Liver (tissue), 9 donors: ENCODE data around the gene SKAP1. TPM values are rescaled to one million over a fixed set of nuclear protein-coding genes. Genes with fewer than 3 reads are reported as not detected.

ENCODE experiments used
- DNase-seq: peaks from one replicate; pipeline ENCODE4 v3.0.0-alpha.2; 2017; ENCODE audit warnings: low spot score
- H3K27ac ChIP-seq, 2 donors: one replicate each; pipeline ENCODE4 v1.7.0; 2013; ENCODE audit warnings: inconsistent platforms in 2 of 2, low read length in 2 of 2, control low read depth in 1 of 2, low read depth in 1 of 2, mild to moderate bottlenecking in 1 of 2
- H3K27me3 ChIP-seq, 4 donors: one replicate each; pipeline versions ENCODE4 v1.6.1 to v1.7.0; 2013; ENCODE audit warnings: low read length in 3 of 4, inconsistent platforms in 1 of 4, mild to moderate bottlenecking in 1 of 4, moderate library complexity in 1 of 4; ENCODE audit not compliant: control insufficient read depth in 4 of 4, insufficient read depth in 4 of 4
- H3K36me3 ChIP-seq, 4 donors: one replicate each; pipeline versions ENCODE4 v1.6.1 to v1.7.0; 2013; ENCODE audit warnings: low read length in 3 of 4, mild to moderate bottlenecking in 3 of 4, low read depth in 1 of 4, moderate library complexity in 1 of 4; ENCODE audit not compliant: control insufficient read depth in 4 of 4, insufficient read depth in 3 of 4
- H3K4me1 ChIP-seq, 4 donors: one replicate each; pipeline versions ENCODE4 v1.6.1 to v1.7.0; 2013; ENCODE audit warnings: low read length in 3 of 4, mild to moderate bottlenecking in 3 of 4, moderate library complexity in 1 of 4; ENCODE audit not compliant: control insufficient read depth in 4 of 4, insufficient read depth in 4 of 4
- H3K4me3 ChIP-seq, 3 donors: one replicate each; pipeline versions ENCODE4 v1.6.1 to v1.7.0; 2013; ENCODE audit warnings: low read length in 3 of 3, control low read depth in 1 of 3, low read depth in 1 of 3, mild to moderate bottlenecking in 1 of 3
- H3K9ac ChIP-seq, 2 donors: one replicate each; pipeline ENCODE4 v1.7.0; 2013; ENCODE audit warnings: low read length in 2 of 2, mild to moderate bottlenecking in 2 of 2, moderate library complexity in 2 of 2, control low read depth in 1 of 2, low read depth in 1 of 2
- H3K9me3 ChIP-seq, 4 donors: one replicate each; pipeline versions ENCODE4 v1.6.1 to v1.7.0; 2013; ENCODE audit warnings: low read length in 3 of 4; ENCODE audit not compliant: control insufficient read depth in 4 of 4
- EGR1 ChIP-seq, 2 donors: IDR thresholded peaks; 2 replicates each; pipeline ENCODE4 v1.6.1; 2016 to 2018; ENCODE audit warnings: antibody characterized with exemption in 2 of 2, low read depth in 2 of 2
- FOXA1 ChIP-seq: IDR thresholded peaks from 2 replicates; pipeline ENCODE4 v1.6.1; 2016; ENCODE audit warnings: antibody characterized with exemption
- FOXA2 ChIP-seq: IDR thresholded peaks from 2 replicates; pipeline ENCODE4 v1.6.1; 2016; ENCODE audit warnings: antibody characterized with exemption
- GABPA ChIP-seq, 2 donors: IDR thresholded peaks in 1 of 2; conservative IDR thresholded peaks in 1 of 2; 2 replicates each; pipeline ENCODE4 v1.6.1; 2016; ENCODE audit warnings: antibody characterized with exemption in 2 of 2, mild to moderate bottlenecking in 1 of 2, moderate library complexity in 1 of 2
- HNF4A ChIP-seq, 2 donors: conservative IDR thresholded peaks; 2 replicates each; pipeline ENCODE4 v1.6.1; 2016; ENCODE audit warnings: antibody characterized with exemption in 2 of 2, mild to moderate bottlenecking in 2 of 2
- HNF4G ChIP-seq: IDR thresholded peaks from 2 replicates; pipeline ENCODE4 v1.6.1; 2016; ENCODE audit warnings: antibody characterized with exemption
- JUND ChIP-seq, 2 donors: IDR thresholded peaks; 2 replicates each; pipeline ENCODE4 v1.6.1; 2016; ENCODE audit warnings: antibody characterized with exemption in 2 of 2
- NR2F2 ChIP-seq: IDR thresholded peaks from 2 replicates; pipeline ENCODE4 v1.6.1; 2016; ENCODE audit warnings: antibody characterized with exemption
- RAD21 ChIP-seq, 2 donors: IDR thresholded peaks; 2 replicates each; pipeline ENCODE4 v1.6.1; 2016; ENCODE audit warnings: antibody characterized with exemption in 2 of 2, mild to moderate bottlenecking in 2 of 2
- RXRA ChIP-seq, 2 donors: IDR thresholded peaks; 2 replicates each; pipeline ENCODE4 v1.6.1; 2017 to 2018; ENCODE audit warnings: antibody characterized with exemption in 2 of 2, mild to moderate bottlenecking in 1 of 2
- SP1 ChIP-seq: IDR thresholded peaks from 2 replicates; pipeline ENCODE4 v1.6.1; 2018; ENCODE audit warnings: antibody characterized with exemption, mild to moderate bottlenecking
- TAF1 ChIP-seq: conservative IDR thresholded peaks from 2 replicates; pipeline ENCODE4 v1.6.1; 2016; ENCODE audit warnings: antibody characterized with exemption, mild to moderate bottlenecking
- YY1 ChIP-seq: IDR thresholded peaks from 2 replicates; pipeline ENCODE4 v1.6.1; 2016; ENCODE audit warnings: antibody characterized with exemption, mild to moderate bottlenecking
- WGBS: extraction: QIAGEN DNeasy Blood & Tissue Kit; methylation state at CpG from one replicate; pipeline ENCODE4 v1.1.7; 2013; 5-methylcytosine and 5-hydroxymethylcytosine counted together
- polyA plus RNA-seq, 2 donors: library from polyadenylated mRNA; stranded (reverse) in 1 of 2; unstranded in 1 of 2; fragments of 200-250 nt in 1 of 2; fragments of >200 nt in 1 of 2; fragmentation: Nextera tagmentation in 1 of 2; extraction: Ambion mirVana in 1 of 2; gene quantifications; one replicate each; pipeline versions ENCODE4 v1.2.1 to v1.2.3, GENCODE V29; 2013 to 2015
- total RNA-seq, 2 donors: library from RNA; depleted of rRNA; stranded (reverse); fragments of >200 nt; gene quantifications; one replicate each; pipeline ENCODE4 v1.2.3, GENCODE V29; 2014
- TF ChIP-seq, protein P1 (sequence below): fragments of 150-350 bp; IDR thresholded peaks from 2 replicates; pipeline ENCODE4 v1.5.1; 2017; ENCODE audit warnings: improper control_type of control experiment, low read depth, low read length; ENCODE audit not compliant: missing input control
- TF ChIP-seq, protein P2 (sequence below): IDR thresholded peaks from 2 replicates; pipeline ENCODE4 v1.6.1; 2016; ENCODE audit warnings: antibody characterized with exemption
- TF ChIP-seq, protein P3 (sequence below): IDR thresholded peaks from 2 replicates; pipeline ENCODE4 v1.6.1; 2016; ENCODE audit warnings: antibody characterized with exemption
- TF ChIP-seq, protein P4 (sequence below): IDR thresholded peaks from 2 replicates; pipeline ENCODE4 v1.6.1; 2016; ENCODE audit warnings: antibody characterized with exemption, mild to moderate bottlenecking
- TF ChIP-seq, protein P5 (sequence below): IDR thresholded peaks from 2 replicates; pipeline ENCODE4 v1.6.1; 2016; ENCODE audit warnings: antibody characterized with exemption
- donor health status: healthy.
- donor health status: healthy.
- donor health status: healthy.
- donor health status: healthy.
- donor health status: healthy.

The SKAP1 gene
- total and polyA plus RNA-seq, 4 donors, result 2.5 to 20.8 (median 11.3) TPM

DNA sequence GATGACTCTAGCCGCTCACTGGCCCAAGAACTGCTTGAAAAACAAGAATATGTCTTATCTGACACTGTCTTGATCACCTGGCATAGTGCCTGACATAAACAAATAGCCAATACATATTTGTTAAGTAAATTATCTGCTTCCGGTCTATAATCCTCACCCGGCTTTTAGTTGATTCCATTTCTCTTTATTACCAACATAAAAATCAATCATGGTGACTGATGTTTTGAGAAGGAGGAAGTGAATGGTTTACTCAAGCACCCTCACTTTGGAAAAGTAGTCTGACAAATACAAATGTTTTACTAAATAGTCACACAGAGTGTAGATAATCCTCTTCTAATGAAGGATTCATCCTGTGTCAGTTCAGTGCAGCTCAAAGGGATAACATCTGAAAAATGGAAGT is 47.0 kb downstream of the SKAP1 start:
- Histone ChIP-seq H3K9ac (no peak overlapping the region), H3K27me3 (peaks cover 0 to 7% (median 2%) of the 10 kb centered on the region in 4 donors), H3K4me3 (no peak overlapping the region), H3K36me3 (no peaks in the 10 kb centered on the region), H3K9me3 (no peaks in the 10 kb centered on the region), H3K27ac (no peak overlapping the region), H3K4me1 (no peaks in the 10 kb centered on the region)
- no peak for TF ChIP-seq HNF4A (conservative IDR thresholded peaks at IDR 0.05)
- TF ChIP-seq RXRA (IDR thresholded peaks at IDR 0.05), result no peak
- no peak for TF ChIP-seq YY1
- no peak for TF ChIP-seq HNF4G
- TF ChIP-seq EGR1 (IDR thresholded peaks at IDR 0.05; ENCODE audit: low read depth in 2 of 2), result no peak
- TF ChIP-seq GABPA (IDR thresholded peaks at IDR 0.05 in 1 of 2, conservative IDR thresholded peaks at IDR 0.05 in 1 of 2), result no peak
- TF ChIP-seq NR2F2, result no peak
- TF ChIP-seq, protein P1, sequence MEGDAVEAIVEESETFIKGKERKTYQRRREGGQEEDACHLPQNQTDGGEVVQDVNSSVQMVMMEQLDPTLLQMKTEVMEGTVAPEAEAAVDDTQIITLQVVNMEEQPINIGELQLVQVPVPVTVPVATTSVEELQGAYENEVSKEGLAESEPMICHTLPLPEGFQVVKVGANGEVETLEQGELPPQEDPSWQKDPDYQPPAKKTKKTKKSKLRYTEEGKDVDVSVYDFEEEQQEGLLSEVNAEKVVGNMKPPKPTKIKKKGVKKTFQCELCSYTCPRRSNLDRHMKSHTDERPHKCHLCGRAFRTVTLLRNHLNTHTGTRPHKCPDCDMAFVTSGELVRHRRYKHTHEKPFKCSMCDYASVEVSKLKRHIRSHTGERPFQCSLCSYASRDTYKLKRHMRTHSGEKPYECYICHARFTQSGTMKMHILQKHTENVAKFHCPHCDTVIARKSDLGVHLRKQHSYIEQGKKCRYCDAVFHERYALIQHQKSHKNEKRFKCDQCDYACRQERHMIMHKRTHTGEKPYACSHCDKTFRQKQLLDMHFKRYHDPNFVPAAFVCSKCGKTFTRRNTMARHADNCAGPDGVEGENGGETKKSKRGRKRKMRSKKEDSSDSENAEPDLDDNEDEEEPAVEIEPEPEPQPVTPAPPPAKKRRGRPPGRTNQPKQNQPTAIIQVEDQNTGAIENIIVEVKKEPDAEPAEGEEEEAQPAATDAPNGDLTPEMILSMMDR, result no peak
- TF ChIP-seq, protein P2, sequence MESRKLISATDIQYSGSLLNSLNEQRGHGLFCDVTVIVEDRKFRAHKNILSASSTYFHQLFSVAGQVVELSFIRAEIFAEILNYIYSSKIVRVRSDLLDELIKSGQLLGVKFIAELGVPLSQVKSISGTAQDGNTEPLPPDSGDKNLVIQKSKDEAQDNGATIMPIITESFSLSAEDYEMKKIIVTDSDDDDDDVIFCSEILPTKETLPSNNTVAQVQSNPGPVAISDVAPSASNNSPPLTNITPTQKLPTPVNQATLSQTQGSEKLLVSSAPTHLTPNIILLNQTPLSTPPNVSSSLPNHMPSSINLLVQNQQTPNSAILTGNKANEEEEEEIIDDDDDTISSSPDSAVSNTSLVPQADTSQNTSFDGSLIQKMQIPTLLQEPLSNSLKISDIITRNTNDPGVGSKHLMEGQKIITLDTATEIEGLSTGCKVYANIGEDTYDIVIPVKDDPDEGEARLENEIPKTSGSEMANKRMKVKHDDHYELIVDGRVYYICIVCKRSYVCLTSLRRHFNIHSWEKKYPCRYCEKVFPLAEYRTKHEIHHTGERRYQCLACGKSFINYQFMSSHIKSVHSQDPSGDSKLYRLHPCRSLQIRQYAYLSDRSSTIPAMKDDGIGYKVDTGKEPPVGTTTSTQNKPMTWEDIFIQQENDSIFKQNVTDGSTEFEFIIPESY, result no peak
- no peak for TF ChIP-seq FOXA2
- TF ChIP-seq, protein P3, sequence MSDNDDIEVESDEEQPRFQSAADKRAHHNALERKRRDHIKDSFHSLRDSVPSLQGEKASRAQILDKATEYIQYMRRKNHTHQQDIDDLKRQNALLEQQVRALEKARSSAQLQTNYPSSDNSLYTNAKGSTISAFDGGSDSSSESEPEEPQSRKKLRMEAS, result no peak
- TF ChIP-seq FOXA1, result no peak
- no peak for TF ChIP-seq JUND (IDR thresholded peaks at IDR 0.05)
- TF ChIP-seq SP1, result no peak
- TF ChIP-seq RAD21 (IDR thresholded peaks at IDR 0.05), result no peak
- TF ChIP-seq TAF1, result no peak
- TF ChIP-seq, protein P4, sequence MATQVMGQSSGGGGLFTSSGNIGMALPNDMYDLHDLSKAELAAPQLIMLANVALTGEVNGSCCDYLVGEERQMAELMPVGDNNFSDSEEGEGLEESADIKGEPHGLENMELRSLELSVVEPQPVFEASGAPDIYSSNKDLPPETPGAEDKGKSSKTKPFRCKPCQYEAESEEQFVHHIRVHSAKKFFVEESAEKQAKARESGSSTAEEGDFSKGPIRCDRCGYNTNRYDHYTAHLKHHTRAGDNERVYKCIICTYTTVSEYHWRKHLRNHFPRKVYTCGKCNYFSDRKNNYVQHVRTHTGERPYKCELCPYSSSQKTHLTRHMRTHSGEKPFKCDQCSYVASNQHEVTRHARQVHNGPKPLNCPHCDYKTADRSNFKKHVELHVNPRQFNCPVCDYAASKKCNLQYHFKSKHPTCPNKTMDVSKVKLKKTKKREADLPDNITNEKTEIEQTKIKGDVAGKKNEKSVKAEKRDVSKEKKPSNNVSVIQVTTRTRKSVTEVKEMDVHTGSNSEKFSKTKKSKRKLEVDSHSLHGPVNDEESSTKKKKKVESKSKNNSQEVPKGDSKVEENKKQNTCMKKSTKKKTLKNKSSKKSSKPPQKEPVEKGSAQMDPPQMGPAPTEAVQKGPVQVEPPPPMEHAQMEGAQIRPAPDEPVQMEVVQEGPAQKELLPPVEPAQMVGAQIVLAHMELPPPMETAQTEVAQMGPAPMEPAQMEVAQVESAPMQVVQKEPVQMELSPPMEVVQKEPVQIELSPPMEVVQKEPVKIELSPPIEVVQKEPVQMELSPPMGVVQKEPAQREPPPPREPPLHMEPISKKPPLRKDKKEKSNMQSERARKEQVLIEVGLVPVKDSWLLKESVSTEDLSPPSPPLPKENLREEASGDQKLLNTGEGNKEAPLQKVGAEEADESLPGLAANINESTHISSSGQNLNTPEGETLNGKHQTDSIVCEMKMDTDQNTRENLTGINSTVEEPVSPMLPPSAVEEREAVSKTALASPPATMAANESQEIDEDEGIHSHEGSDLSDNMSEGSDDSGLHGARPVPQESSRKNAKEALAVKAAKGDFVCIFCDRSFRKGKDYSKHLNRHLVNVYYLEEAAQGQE, result no peak
- TF ChIP-seq, protein P5, sequence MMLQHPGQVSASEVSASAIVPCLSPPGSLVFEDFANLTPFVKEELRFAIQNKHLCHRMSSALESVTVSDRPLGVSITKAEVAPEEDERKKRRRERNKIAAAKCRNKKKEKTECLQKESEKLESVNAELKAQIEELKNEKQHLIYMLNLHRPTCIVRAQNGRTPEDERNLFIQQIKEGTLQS, result no peak
- 73% methylated on average over 3 of the region's 3 CpGs for WGBS
- DNase-seq, result no peak
